ENCODE measurements around the gene SULT2B1. TPM values are rescaled to one million over a fixed set of nuclear protein-coding genes. Genes with fewer than 3 reads are reported as not detected.

SULT2B1 gene
- total RNA-seq (0.33 TPM in 1 of 2 replicates, not detected in the other), polyA plus RNA-seq (0.10 TPM in 1 of 2 replicates, not detected in the other), polyA minus RNA-seq (ENCODE audit: low replicate concordance) (not detected in 2 replicates)
- polyA plus RNA-seq (2012): 0.13 and 0.23 TPM in 2 replicates

DNA sequence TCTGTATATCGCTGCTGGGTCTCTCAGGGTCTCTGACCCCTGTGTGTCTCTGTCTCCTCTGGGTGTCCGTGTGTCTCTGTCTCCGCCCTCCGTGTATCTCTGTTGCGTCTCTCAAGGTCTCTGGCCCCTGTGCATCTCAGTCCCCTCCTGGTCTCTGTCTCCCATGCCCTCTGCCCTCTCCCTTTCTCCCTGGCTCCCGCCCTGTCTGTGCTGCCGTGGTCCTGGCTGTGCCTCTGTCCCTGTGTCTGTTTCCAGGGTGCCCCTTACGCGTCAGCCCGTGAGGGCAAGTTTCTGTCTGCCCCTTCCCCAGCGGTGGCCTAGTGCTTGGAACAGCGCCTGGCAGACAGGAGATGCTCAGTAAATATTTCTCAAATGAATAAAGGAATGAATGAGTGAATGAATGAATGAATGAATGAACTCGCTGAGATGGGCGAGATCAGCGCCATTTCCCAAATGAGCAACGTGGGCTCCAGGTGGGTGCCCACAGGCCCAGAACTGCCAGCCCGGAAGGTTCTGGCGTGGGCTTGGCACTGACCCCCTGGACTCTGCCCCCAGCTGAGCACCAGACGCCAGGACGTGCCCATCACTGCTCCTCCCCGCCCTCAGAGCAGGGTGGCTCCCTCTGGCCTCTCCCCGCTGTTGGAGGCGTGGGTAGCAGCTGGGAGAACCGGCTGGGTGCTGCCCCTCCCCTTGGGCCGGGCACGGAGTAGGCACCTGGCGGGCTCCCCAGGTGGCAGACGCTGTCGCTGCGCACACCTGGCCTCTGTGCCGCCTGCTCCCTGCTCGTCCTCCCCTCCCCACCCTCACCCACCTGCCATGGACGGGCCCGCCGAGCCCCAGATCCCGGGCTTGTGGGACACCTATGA, at the start of gene SULT2B1:
TSS of gene SULT2B1 (plus strand) at position 736 of the 866 bp plus-strand sequence. CDS start at position 817, 81 bp downstream.
- no peaks in the 10 kb centered on the region for H4K20me1 ChIP-seq (ENCODE audit: control insufficient read depth, extremely low read depth, insufficient read depth, low read length)
- no peak for DNase-seq (ENCODE audit: low read depth in 2 of 2)
- no peak within 1 kb of the TSS for H2AFZ ChIP-seq (ENCODE audit: low read length)
- no peaks in the 10 kb centered on the region for H3K36me3 ChIP-seq (ENCODE audit: control insufficient read depth, insufficient read depth, low read length)
- peaks cover 3% of the 10 kb centered on the region for H3K4me1 ChIP-seq (ENCODE audit: control insufficient read depth, extremely low read depth, insufficient read depth, low read length)
- H3K79me2 ChIP-seq (ENCODE audit: control insufficient read depth, insufficient read depth, low read length): no peaks in the 10 kb centered on the region
- no peak within 1 kb of the TSS for H3K9ac ChIP-seq (ENCODE audit: insufficient read depth, low read length)
- TF ChIP-seq EZH2 (IDR thresholded peaks at IDR 0.05; ENCODE audit: low read length, missing control alignments): no peak
- TF ChIP-seq, protein P1, sequence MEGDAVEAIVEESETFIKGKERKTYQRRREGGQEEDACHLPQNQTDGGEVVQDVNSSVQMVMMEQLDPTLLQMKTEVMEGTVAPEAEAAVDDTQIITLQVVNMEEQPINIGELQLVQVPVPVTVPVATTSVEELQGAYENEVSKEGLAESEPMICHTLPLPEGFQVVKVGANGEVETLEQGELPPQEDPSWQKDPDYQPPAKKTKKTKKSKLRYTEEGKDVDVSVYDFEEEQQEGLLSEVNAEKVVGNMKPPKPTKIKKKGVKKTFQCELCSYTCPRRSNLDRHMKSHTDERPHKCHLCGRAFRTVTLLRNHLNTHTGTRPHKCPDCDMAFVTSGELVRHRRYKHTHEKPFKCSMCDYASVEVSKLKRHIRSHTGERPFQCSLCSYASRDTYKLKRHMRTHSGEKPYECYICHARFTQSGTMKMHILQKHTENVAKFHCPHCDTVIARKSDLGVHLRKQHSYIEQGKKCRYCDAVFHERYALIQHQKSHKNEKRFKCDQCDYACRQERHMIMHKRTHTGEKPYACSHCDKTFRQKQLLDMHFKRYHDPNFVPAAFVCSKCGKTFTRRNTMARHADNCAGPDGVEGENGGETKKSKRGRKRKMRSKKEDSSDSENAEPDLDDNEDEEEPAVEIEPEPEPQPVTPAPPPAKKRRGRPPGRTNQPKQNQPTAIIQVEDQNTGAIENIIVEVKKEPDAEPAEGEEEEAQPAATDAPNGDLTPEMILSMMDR (conservative IDR thresholded peaks at IDR 0.05 in 1 of 2, IDR thresholded peaks at IDR 0.05 in 1 of 2; ENCODE audit: low read depth in 1 of 2, low read length in 2 of 2): no peak
- no peak within 1 kb of the TSS for H3K4me2 ChIP-seq (ENCODE audit: extremely low read depth, insufficient read depth, low read length)
- no peaks in the 10 kb centered on the region for H3K27me3 ChIP-seq (ENCODE audit: control insufficient read depth, insufficient read depth, low read length)
- no peak within 1 kb of the TSS for H3K27ac ChIP-seq (ENCODE audit: insufficient read depth, low read length)
- H3K4me3 ChIP-seq (replicated peaks in 1 of 4; ENCODE audit: control extremely low read depth in 1 of 4, insufficient read depth in 1 of 4, low read depth in 3 of 4, low read length in 4 of 4): no peak within 1 kb of the TSS
- H3K9me3 ChIP-seq (ENCODE audit: control insufficient read depth, insufficient read depth, low read depth, low read length): no peaks in the 10 kb centered on the region

DNA sequence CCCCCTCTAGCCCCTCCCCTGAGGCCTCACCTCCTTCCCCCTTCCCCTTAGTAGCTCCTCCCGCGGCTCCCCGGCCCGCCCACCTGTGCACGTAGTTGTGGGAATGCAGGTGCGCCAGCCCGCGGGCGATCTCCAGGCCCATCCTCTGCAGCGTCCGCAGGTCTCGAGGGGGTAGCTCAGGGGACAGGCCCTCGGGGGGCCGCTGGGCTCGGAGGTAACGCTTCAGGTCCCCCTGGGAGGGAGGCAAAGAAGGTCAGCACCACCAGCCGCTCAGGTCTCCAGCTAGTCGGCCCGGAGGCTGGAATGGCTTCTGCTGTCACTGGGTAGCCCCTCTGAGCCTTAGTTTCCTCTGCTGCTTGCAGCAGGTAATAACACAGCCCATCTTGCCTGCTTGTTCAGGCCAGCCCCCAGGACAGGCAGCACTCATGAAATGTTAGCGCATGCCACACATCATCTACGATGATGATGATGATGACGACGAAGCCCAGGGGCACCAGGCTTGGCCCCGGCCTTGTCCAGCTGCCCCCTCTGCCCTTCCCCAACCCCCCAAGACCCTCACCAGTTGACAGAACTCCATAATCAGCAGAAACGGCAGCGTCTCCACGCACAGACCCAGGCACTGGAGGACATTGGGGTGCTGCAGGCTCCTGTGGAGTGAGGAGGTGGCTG, 49.5 kb upstream of the SULT2B1 start:
- Histone ChIP-seq H3K27me3 (ENCODE audit: control insufficient read depth, insufficient read depth, low read length) (peaks cover 18% of the 10 kb centered on the region), H3K9me3 (ENCODE audit: control insufficient read depth, insufficient read depth, low read depth, low read length) (no peaks in the 10 kb centered on the region), H3K36me3 (ENCODE audit: control insufficient read depth, insufficient read depth, low read length) (no peaks in the 10 kb centered on the region), H3K4me3 (replicated peaks in 1 of 4; ENCODE audit: control extremely low read depth in 1 of 4, insufficient read depth in 1 of 4, low read depth in 3 of 4, low read length in 4 of 4) (no peak overlapping the region), H3K27ac (ENCODE audit: insufficient read depth, low read length) (no peak overlapping the region), H3K4me1 (ENCODE audit: control insufficient read depth, extremely low read depth, insufficient read depth, low read length) (no peaks in the 10 kb centered on the region), H2AFZ (ENCODE audit: low read length) (no peak overlapping the region), H3K4me2 (ENCODE audit: extremely low read depth, insufficient read depth, low read length) (no peak overlapping the region), H3K9ac (ENCODE audit: insufficient read depth, low read length) (no peak overlapping the region), H3K79me2 (ENCODE audit: control insufficient read depth, insufficient read depth, low read length) (no peaks in the 10 kb centered on the region), H4K20me1 (ENCODE audit: control insufficient read depth, extremely low read depth, insufficient read depth, low read length) (no peaks in the 10 kb centered on the region)
- DNase-seq (ENCODE audit: low read depth in 2 of 2): no peak
- TF ChIP-seq, protein P1 (conservative IDR thresholded peaks at IDR 0.05 in 1 of 2, IDR thresholded peaks at IDR 0.05 in 1 of 2; ENCODE audit: low read depth in 1 of 2, low read length in 2 of 2): no peak
- no peak for TF ChIP-seq EZH2 (IDR thresholded peaks at IDR 0.05; ENCODE audit: low read length, missing control alignments)

DNA sequence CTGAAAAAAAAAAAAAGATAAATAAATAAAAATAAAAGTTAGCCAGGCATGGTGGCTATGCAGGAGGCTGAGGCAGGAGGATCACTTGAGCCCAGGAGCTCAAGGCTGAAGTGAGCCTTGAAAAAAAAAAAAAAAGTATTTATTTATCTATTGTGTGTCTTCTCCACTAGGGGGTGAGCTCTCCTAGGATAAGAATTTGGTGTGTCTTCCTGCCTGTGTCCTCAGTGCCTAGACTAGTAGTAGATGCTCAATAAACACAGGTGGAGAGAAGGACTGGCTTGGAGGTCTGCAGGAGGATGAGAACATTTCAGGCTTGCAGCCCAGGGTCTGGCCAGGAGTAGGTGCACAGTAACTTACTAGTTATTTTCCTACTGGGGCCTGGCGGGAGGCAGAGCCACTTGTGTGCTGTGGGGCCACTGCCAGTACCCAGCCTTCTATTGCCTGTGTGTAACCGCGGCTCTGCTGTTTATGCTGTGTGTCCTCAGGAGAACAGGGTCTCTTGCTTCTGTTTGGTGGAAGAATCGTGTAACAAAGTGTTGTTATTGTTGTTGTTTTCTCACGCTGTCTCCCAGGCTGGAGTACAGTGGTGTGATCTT, 45.7 kb upstream of the SULT2B1 start:
- no peak overlapping the region for H3K4me2 ChIP-seq (ENCODE audit: extremely low read depth, insufficient read depth, low read length)
- H3K27ac ChIP-seq (ENCODE audit: insufficient read depth, low read length): no peak overlapping the region
- H3K79me2 ChIP-seq (ENCODE audit: control insufficient read depth, insufficient read depth, low read length): no peaks in the 10 kb centered on the region
- H3K36me3 ChIP-seq (ENCODE audit: control insufficient read depth, insufficient read depth, low read length): no peaks in the 10 kb centered on the region
- no peaks in the 10 kb centered on the region for H3K4me1 ChIP-seq (ENCODE audit: control insufficient read depth, extremely low read depth, insufficient read depth, low read length)
- TF ChIP-seq, protein P1 (conservative IDR thresholded peaks at IDR 0.05 in 1 of 2, IDR thresholded peaks at IDR 0.05 in 1 of 2; ENCODE audit: low read depth in 1 of 2, low read length in 2 of 2): peak; percentile 48 to 49
- TF ChIP-seq EZH2 (IDR thresholded peaks at IDR 0.05; ENCODE audit: low read length, missing control alignments): no peak
- no peak overlapping the region for H3K4me3 ChIP-seq (replicated peaks in 1 of 4; ENCODE audit: control extremely low read depth in 1 of 4, insufficient read depth in 1 of 4, low read depth in 3 of 4, low read length in 4 of 4)
- no peak overlapping the region for H2AFZ ChIP-seq (ENCODE audit: low read length)
- peak; percentile 33 to 64 for DNase-seq (ENCODE audit: low read depth in 2 of 2)
- H3K9me3 ChIP-seq (ENCODE audit: control insufficient read depth, insufficient read depth, low read depth, low read length): no peaks in the 10 kb centered on the region
- peaks cover 6% of the 10 kb centered on the region for H3K27me3 ChIP-seq (ENCODE audit: control insufficient read depth, insufficient read depth, low read length)
- no peak overlapping the region for H3K9ac ChIP-seq (ENCODE audit: insufficient read depth, low read length)
- no peaks in the 10 kb centered on the region for H4K20me1 ChIP-seq (ENCODE audit: control insufficient read depth, extremely low read depth, insufficient read depth, low read length)

All from fibroblast of lung (primary cell).